ENCODE results near the gene CSNK1E. TPM values are rescaled to one million over a fixed set of nuclear protein-coding genes. Genes with fewer than 3 reads are reported as not detected.
A peak's percentile ranks its signal among the peaks of the same experiment; 100 is the strongest.

Gene CSNK1E
- total and polyA plus RNA-seq, 2 of the 8 experiments (the other 6 are each of a cell fraction or from before 2014, with no cell fraction given): 247 to 263 TPM

DNA sequence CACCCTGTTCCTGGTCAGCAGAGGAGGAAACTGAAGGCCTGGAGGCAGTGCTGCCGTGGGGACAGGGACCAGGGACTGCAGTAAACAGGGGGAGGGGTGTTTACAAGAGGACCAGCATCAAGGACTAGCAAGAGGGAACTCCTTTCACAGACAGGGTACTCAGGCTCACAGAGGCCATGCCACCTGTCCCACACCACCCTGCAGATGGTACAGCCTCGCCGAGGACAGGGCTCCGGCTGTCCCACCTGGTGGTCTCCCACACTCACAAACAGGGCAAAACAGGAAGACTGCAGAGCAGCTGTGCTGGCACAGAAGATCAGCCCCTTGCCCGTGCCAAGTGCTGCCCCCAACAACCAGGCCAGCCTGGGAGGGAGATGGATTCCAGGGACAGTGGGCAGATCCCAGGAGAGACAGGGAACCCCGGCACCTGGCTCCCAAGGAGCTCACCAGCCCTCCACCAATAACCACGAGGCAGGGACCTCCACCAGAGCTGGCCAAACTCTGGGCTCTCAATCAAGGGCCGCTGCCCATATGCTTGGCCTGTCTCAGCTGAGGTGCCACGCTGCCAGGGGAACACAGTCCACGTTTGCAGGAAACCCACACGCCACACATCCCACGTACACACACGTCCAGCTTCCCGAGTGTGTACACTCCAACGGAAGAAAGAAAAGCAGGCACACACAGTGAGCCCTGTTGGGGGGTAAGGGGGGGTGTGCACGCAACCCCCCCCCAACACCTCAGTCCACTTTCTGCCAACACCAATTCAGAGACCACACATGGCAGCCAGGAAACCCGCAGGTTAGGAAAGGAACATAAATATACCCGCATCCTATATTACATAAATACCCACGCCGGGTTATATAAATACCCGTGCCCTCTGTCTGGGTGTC lies 2.1 kb downstream of the CSNK1E start:
- peaks cover 37 to 49% of the 10 kb centered on the region in 2 experiments for H4K20me1 ChIP-seq (replicated peaks in 1 of 2; ENCODE audit: control insufficient read depth in 1 of 2, insufficient read depth in 2 of 2, low read length in 2 of 2)
- TF ChIP-seq POLR2A (IDR thresholded peaks at IDR 0.05; ENCODE audit: control extremely low read depth in 1 of 2, low read depth in 2 of 2, low read length in 2 of 2) (no peak; a peak in 1 of 3 replicates), EZH2 (IDR thresholded peaks at IDR 0.05; ENCODE audit: low read depth, low read length, severe bottlenecking) (no peak), ASH2L (IDR thresholded peaks at IDR 0.05; ENCODE audit: low read length) (no peak), POU5F1 (IDR thresholded peaks at IDR 0.05; ENCODE audit: low read depth, low read length) (no peak), SIRT6 (IDR thresholded peaks at IDR 0.05; ENCODE audit: low read length) (no peak), KDM1A (IDR thresholded peaks at IDR 0.05; ENCODE audit: borderline replicate concordance, low read length) (no peak), RFX5 (IDR thresholded peaks at IDR 0.05; ENCODE audit: borderline replicate concordance, low read depth, low read length) (no peak), BRCA1 (IDR thresholded peaks at IDR 0.05; ENCODE audit: low read depth, low read length) (no peak)
- TF ChIP-seq, protein P1, sequence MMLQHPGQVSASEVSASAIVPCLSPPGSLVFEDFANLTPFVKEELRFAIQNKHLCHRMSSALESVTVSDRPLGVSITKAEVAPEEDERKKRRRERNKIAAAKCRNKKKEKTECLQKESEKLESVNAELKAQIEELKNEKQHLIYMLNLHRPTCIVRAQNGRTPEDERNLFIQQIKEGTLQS (IDR thresholded peaks at IDR 0.05; ENCODE audit: insufficient read depth, low read depth, low read length): no peak
- TF ChIP-seq, protein P2, sequence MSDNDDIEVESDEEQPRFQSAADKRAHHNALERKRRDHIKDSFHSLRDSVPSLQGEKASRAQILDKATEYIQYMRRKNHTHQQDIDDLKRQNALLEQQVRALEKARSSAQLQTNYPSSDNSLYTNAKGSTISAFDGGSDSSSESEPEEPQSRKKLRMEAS (IDR thresholded peaks at IDR 0.05): no peak

More for the DNA sequence above, 2.1 kb downstream of the CSNK1E start:
- H3K4me1 ChIP-seq (replicated peaks in 1 of 4; ENCODE audit: control insufficient read depth in 3 of 4, insufficient read depth in 4 of 4, low read length in 3 of 4): peaks cover 15 to 49% (median 38%) of the 10 kb centered on the region in 4 experiments
- peak overlapping the region; percentile 72 to 91 for H3K4me2 ChIP-seq (ENCODE audit: insufficient read depth in 1 of 2, low read depth in 2 of 2, low read length in 2 of 2)
- no peak overlapping the region for H3K56ac ChIP-seq (replicated peaks; ENCODE audit: insufficient read length, low read depth, low read length)
- ChIA-PET CTCF (ENCODE audit: partially characterized antibody) (interaction anchor here (0.7 to 3.4 kb wide), 8 partner anchors 9 to 445 kb away, joined by 3 to 20 read pairs (median 4); no protein-coding TSS in a partner anchor), POLR2A (ENCODE audit: partially characterized antibody) (interaction anchor here (0.6 to 7.6 kb wide), 25 partner anchors 9 to 813 kb away, joined by 3 to 77 read pairs (median 4); no protein-coding TSS in a partner anchor)
- no peak overlapping the region for H3K23ac ChIP-seq (ENCODE audit: insufficient read length)
- H3K79me1 ChIP-seq (ENCODE audit: low read depth, low read length): peaks cover 23% of the 10 kb centered on the region
- H3K36me3 ChIP-seq (ENCODE audit: control insufficient read depth in 2 of 4, insufficient read depth in 4 of 4, low read length in 3 of 4): peaks cover 14 to 40% (median 23%) of the 10 kb centered on the region in 4 experiments; a peak in 6 of 8 replicates
- H3K4me3 ChIP-seq (ENCODE audit: extremely low read depth in 1 of 4, insufficient read depth in 2 of 4, low read depth in 3 of 4, low read length in 4 of 4): peak overlapping the region; percentile 88 to 99 (median 94)
- peaks cover 10% of the 10 kb centered on the region; the same call in 1 of the 2 replicates for H3K23me2 ChIP-seq (ENCODE audit: low read depth, low read length)
- no peaks in the 10 kb centered on the region for H3K27me3 ChIP-seq (replicated peaks in 1 of 4; ENCODE audit: control insufficient read depth in 3 of 4, extremely low read depth in 1 of 4, insufficient read depth in 3 of 4, low read length in 3 of 4)
- H3K14ac ChIP-seq (ENCODE audit: insufficient read length): no peak overlapping the region
- 64% methylated on average over 20 of the region's 21 CpGs; no CpG with 5 or more reads in 1 of the 2 experiments for WGBS, 2 experiments (ENCODE audit: extremely low coverage in 1 of 2, insufficient coverage in 1 of 2, insufficient read length in 1 of 2, insufficient replicate concordance in 2 of 2, low coverage in 1 of 2, low lambda C conversion rate in 2 of 2, missing lambda C conversion rate in 1 of 2)
- no peak overlapping the region for H2BK120ac ChIP-seq (replicated peaks; ENCODE audit: low read depth, low read length)
- H4K5ac ChIP-seq (ENCODE audit: insufficient read length, low read depth, low read length): peak overlapping the region; percentile 17
- peak overlapping the region; percentile 72 for H3K18ac ChIP-seq (ENCODE audit: extremely low read depth, low read length)
- H2AK5ac ChIP-seq (ENCODE audit: low read depth, low read length): peak overlapping the region; percentile 56; the same call in 1 of the 2 replicates
- DNase-seq (ENCODE audit: low read depth in 1 of 2, low spot score in 2 of 2) (no peak), FAIRE-seq (no peak)
- peak overlapping the region in 3 of 4 experiments; percentile 34 to 97 (median 89); a peak in 3 of 7 replicates for H3K9ac ChIP-seq (replicated peaks in 1 of 4; ENCODE audit: extremely low read depth in 1 of 4, low read depth in 3 of 4, low read length in 3 of 4)
- peak overlapping the region; percentile 66; the same call in 1 of the 2 replicates for H2BK20ac ChIP-seq (ENCODE audit: low read length)
- H3K27ac ChIP-seq (ENCODE audit: low read depth, low read length): peak overlapping the region; percentile 54; the same call in 1 of the 2 replicates
- no peaks in the 10 kb centered on the region for H3K9me3 ChIP-seq (ENCODE audit: insufficient read depth in 2 of 2, low read depth in 1 of 2, low read length in 1 of 2)
- H2BK15ac ChIP-seq (ENCODE audit: low read length): no peak overlapping the region; the same call in 1 of the 2 replicates
- peaks cover 57 to 85% of the 10 kb centered on the region in 2 experiments for H3K79me2 ChIP-seq (ENCODE audit: control insufficient read depth in 1 of 2, insufficient read depth in 2 of 2, low read length in 2 of 2)
- H2BK5ac ChIP-seq (ENCODE audit: low read depth, low read length): peak overlapping the region; percentile 20
- peak overlapping the region; percentile 32 for H4K91ac ChIP-seq (replicated peaks; ENCODE audit: insufficient read length, low read length)
- H4K8ac ChIP-seq (ENCODE audit: extremely low read depth, insufficient read depth, low read length): no peak overlapping the region; the same call in 1 of the 2 replicates
- H2AFZ ChIP-seq (ENCODE audit: low read length): no peak overlapping the region
- no peak overlapping the region for H3K4ac ChIP-seq (replicated peaks; ENCODE audit: insufficient read length, low read depth, low read length)
- no peak overlapping the region for H2BK12ac ChIP-seq (ENCODE audit: low read depth, low read length)

Data from H1 (cell line).